HL-60 (cell line): ENCODE data around the gene DPYD.
"Not testable (repeated sequence)": the region's sequence is repeated elsewhere in the genome, so short reads cannot be mapped to it uniquely, and the experiment has no call there.

ENCODE experiments used
- DNase-seq, 2 experiments: peaks; one replicate each; pipeline ENCODE4 v3.0.0-alpha.2; 2010 to 2020; ENCODE audit warnings: low read depth in 1 of 2, low spot score in 1 of 2
- H3K27ac ChIP-seq: fragments of 250-450 bp; sonication (Bioruptor Pico); replicated peaks from 2 replicates; pipeline ENCODE4 v1.5.1; 2020; ENCODE audit warnings: mild to moderate bottlenecking, moderate library complexity
- H3K27me3 ChIP-seq: fragments of 250-450 bp; sonication (Bioruptor Pico); 2 replicates; pipeline ENCODE4 v1.5.1; 2021; ENCODE audit warnings: mild to moderate bottlenecking, moderate library complexity; ENCODE audit not compliant: insufficient read depth, poor library complexity, severe bottlenecking
- H3K4me3 ChIP-seq: replicated peaks from 2 replicates; pipeline ENCODE4 v1.5.1; 2011; ENCODE audit warnings: mild to moderate bottlenecking, control low read depth, low read length; ENCODE audit not compliant: insufficient read depth
- CTCF ChIP-seq: IDR thresholded peaks from one replicate; pipeline ENCODE4 v1.5.1; 2011; ENCODE audit warnings: low read length, control low read depth, inconsistent platforms; ENCODE audit not compliant: insufficient read depth
- GABPA ChIP-seq: IDR thresholded peaks from 2 replicates; pipeline ENCODE4 v1.6.1; 2012; ENCODE audit warnings: low read depth
- POLR2AphosphoS5 ChIP-seq: IDR thresholded peaks from 2 replicates; pipeline ENCODE4 v1.6.1; 2012; ENCODE audit warnings: low read depth
- REST ChIP-seq: IDR thresholded peaks from 2 replicates; pipeline ENCODE4 v1.6.1; 2012; ENCODE audit warnings: low read depth; ENCODE audit not compliant: insufficient replicate concordance
- SPI1 ChIP-seq: IDR thresholded peaks from 2 replicates; pipeline ENCODE4 v1.6.1; 2012; ENCODE audit warnings: low read depth, mild to moderate bottlenecking, borderline replicate concordance

Gene DPYD

DNA sequence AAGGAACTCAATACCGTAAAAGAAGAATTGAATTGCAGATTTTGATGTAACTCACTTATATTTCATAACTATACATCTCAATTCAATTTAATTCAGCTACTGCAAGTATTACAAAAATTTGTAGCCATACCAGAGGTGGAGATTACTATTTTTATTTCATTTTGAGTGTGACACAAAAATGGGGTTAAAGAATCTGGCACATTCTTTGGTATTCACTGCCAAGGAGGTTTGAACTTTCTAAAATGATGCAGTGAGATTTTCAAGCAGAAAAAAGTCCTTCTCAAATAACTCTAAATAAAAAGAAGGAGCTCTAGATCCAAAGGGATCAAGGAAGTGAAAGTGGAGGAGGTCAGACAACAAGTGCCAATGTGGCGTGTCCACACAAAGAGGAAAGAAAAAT lies 569.0 kb downstream of the DPYD start:
- Histone ChIP-seq H3K4me3 (no peak overlapping the region), H3K27ac (no peak overlapping the region), H3K27me3 (no peaks in the 10 kb centered on the region)
- TF ChIP-seq CTCF (no peak), REST (no peak), SPI1 (no peak), POLR2AphosphoS5 (no peak), GABPA (no peak)
- DNase-seq, result no peak

DNA sequence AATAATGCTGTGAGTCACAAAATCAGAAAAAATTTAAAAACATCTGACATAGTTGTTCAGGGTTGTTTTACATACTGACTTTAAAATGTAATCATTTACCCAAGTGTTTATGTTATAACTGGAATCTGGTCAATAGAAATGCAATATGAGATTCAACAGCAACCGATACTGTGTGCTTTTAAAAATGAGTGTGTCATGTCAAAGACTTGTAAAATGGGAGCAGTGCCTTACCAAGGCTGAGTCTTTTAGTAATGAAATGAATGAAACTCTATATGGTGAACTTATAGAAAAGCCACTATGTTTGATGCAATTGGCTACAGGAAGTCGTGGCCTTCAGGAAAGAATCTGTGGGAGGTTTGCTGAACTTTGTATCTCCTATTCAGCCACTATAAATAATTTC lies 570.2 kb downstream of the DPYD start:
- no peak for DNase-seq
- H3K27me3 ChIP-seq, result no peaks in the 10 kb centered on the region
- no peak for TF ChIP-seq POLR2AphosphoS5
- TF ChIP-seq CTCF, result no peak
- TF ChIP-seq REST, result no peak
- TF ChIP-seq SPI1, result no peak
- no peak for TF ChIP-seq GABPA
- H3K27ac ChIP-seq, result no peak overlapping the region
- H3K4me3 ChIP-seq, result no peak overlapping the region

DNA sequence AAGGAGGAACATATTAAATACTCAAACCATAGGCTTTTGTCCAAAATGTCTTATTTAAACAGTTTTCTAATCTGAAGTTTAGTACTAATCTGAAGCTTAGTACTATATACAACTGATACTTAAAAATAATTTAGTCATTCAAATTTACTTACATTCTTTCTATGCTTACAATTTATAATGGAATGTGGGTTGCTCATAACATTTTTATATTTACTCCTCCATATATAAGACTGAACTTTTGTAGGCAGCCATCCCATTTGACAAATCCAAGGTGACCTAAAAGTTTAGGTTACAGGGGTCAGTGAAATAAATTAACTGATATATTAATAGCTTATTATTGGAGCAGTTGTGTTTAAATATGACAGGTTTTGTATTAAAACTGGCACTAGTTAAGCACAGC lies 570.6 kb downstream of the DPYD start:
- TF ChIP-seq CTCF (no peak), REST (no peak)
- Histone ChIP-seq H3K27me3 (no peaks in the 10 kb centered on the region), H3K4me3 (no peak overlapping the region), H3K27ac (no peak overlapping the region)
- DNase-seq, result no peak

DNA sequence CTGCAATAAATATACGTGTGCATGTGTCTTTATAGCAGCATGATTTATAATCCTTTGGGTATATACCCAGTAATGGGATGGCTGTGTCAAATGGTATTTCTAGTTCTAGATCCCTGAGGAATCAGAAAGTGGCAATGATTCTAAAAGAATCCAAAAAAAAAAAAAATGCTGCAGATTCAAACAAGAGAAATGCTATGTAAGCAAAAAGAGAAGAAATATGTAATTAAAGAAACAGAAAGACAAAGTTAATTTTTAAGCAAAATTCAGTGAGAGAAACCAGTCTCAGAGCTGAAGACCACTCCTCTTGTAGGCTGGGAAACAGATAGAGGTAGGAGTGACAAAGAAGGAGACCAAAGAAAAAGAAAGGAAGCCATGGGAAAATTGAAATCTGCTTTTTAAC lies 571.0 kb downstream of the DPYD start:
- DNase-seq, H3K27ac ChIP-seq, H3K4me3 ChIP-seq, H3K27me3 ChIP-seq: not testable (repeated sequence)
